Thyroid gland (tissue), 4 donors: ENCODE measurements around the gene ANXA3. TPM values are rescaled to one million over a fixed set of nuclear protein-coding genes. Genes with fewer than 3 reads are reported as not detected.

Experiments used
- DNase-seq, 2 donors: peaks; one replicate each; pipeline ENCODE4 v3.0.0-alpha.2; 2019
- H3K27ac ChIP-seq, 3 donors: fragments of 200-600 bp; sonication (generic); 1 replicate in 2 of 3; 2 replicates in 1 of 3; pipeline ENCODE4 v1.5.1; 2016 to 2019; ENCODE audit warnings: mild to moderate bottlenecking in 1 of 3, moderate library complexity in 1 of 3
- H3K27me3 ChIP-seq: fragments of 200-600 bp; sonication (generic); one replicate; pipeline ENCODE4 v1.5.1; 2019
- H3K36me3 ChIP-seq, 2 donors: fragments of 200-600 bp; sonication (generic); one replicate each; pipeline ENCODE4 v1.5.1; 2016 to 2019
- H3K4me1 ChIP-seq, 2 donors: fragments of 200-600 bp; sonication (generic); one replicate each; pipeline ENCODE4 v1.5.1; 2017 to 2019
- H3K4me3 ChIP-seq, 3 donors: fragments of 200-600 bp; sonication (generic); replicated peaks in 1 of 3; 1 replicate in 2 of 3; 2 replicates in 1 of 3; pipeline ENCODE4 v1.5.1; 2016; ENCODE audit warnings: mild to moderate bottlenecking in 1 of 3
- H3K9me3 ChIP-seq: fragments of 200-600 bp; sonication (generic); one replicate; pipeline ENCODE4 v1.5.1; 2017
- POLR2A ChIP-seq, 2 donors: fragments of 450-650 bp; IDR thresholded peaks; one replicate each; pipeline ENCODE4 v1.6.1; 2017; ENCODE audit warnings: antibody characterized with exemption in 2 of 2, mild to moderate bottlenecking in 2 of 2, moderate library complexity in 1 of 2
- WGBS, 2 donors: methylation state at CpG; one replicate each; pipeline ENCODE4 v1.1.5; 2017; 5-methylcytosine and 5-hydroxymethylcytosine counted together
- intact Hi-C: fragments of 100-400 bp; cut with DNase I; formaldehyde crosslinking; loops from one replicate; pipeline ENCODE4 v1.15.1; 2023
- total RNA-seq, 4 donors: library from RNA; depleted of rRNA; stranded (reverse); fragments of >200 nt; gene quantifications; one replicate each; pipeline ENCODE4 v1.2.3, GENCODE V29; 2016
- TF ChIP-seq, protein P1 (sequence below), 6 experiments: fragments of 200-600 bp in 3 of 6; fragments of 450-650 bp in 3 of 6; sonication (generic) in 3 of 6; IDR thresholded peaks; one replicate each; pipeline ENCODE4 v1.5.1; 2016 to 2019; ENCODE audit warnings: antibody characterized with exemption in 6 of 6, mild to moderate bottlenecking in 2 of 6, inconsistent platforms in 1 of 6, moderate library complexity in 1 of 6

Gene ANXA3
- total RNA-seq, 4 donors from 2014 or later = 98.7 to 213 (median 156) TPM

- no peaks in the 10 kb centered on the region for H3K36me3 ChIP-seq
- WGBS, 2 donors = 75 to 83% methylated on average over 4 of the region's 4 CpGs
- no peak overlapping the region for H3K27ac ChIP-seq
- peaks cover 25 to 29% of the 10 kb centered on the region in 2 donors for H3K4me1 ChIP-seq
- intact Hi-C loops = no loop called here
- TF ChIP-seq POLR2A (IDR thresholded peaks at IDR 0.05) = no peak
- TF ChIP-seq, protein P1, sequence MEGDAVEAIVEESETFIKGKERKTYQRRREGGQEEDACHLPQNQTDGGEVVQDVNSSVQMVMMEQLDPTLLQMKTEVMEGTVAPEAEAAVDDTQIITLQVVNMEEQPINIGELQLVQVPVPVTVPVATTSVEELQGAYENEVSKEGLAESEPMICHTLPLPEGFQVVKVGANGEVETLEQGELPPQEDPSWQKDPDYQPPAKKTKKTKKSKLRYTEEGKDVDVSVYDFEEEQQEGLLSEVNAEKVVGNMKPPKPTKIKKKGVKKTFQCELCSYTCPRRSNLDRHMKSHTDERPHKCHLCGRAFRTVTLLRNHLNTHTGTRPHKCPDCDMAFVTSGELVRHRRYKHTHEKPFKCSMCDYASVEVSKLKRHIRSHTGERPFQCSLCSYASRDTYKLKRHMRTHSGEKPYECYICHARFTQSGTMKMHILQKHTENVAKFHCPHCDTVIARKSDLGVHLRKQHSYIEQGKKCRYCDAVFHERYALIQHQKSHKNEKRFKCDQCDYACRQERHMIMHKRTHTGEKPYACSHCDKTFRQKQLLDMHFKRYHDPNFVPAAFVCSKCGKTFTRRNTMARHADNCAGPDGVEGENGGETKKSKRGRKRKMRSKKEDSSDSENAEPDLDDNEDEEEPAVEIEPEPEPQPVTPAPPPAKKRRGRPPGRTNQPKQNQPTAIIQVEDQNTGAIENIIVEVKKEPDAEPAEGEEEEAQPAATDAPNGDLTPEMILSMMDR (IDR thresholded peaks at IDR 0.05) = no peak
- DNase-seq = no peak
- no peaks in the 10 kb centered on the region for H3K9me3 ChIP-seq
- no peaks in the 10 kb centered on the region for H3K27me3 ChIP-seq
- H3K4me3 ChIP-seq = no peak overlapping the region
These were observed 97.2 kb downstream of the ANXA3 start for GRCh38 chr4:78648640-78649363.

DNA sequence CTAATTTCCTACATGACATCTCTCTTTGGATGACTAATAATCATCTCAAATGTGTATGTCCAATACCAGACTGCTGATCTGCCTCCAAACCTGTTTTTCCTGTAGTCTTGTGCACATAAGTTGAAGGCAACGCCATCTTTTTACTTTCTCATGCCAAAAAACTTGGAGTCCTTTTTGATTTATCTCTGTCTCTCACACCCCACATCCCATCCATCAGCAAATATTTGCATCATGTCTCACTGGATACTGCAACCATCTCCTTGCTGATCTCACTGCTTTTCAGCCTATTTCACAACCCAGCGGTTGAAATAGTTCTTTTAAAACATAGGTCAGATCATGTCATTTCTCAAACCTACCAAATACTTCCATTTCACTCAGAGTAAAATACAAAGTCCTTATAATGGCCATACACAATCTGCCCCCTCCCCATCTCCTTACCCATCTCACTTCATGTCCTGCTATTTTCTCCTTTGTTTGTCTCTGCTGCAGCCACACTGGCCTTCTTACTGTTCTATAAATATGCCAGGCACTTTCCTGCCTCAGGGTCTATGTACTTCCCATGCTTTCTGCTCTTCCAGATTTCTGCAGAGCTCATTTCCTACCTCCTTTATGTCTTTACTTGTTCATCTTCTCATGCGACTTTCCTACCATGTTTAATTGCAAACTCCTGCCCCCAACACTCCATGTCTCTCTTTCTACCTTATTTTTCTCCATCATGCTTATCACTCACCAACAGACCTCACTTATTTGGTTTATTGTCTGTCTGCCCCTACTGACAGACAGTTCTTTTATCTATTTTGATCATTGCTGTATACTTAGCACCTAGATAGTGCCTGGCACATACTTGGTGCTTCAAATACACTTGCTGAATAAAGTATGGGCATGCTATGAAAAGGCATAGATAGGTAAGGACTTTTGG, 98.8 kb downstream of the ANXA3 start:
- Histone ChIP-seq H3K9me3 (no peaks in the 10 kb centered on the region), H3K27ac (no peak overlapping the region), H3K4me1 (peaks cover 19 to 23% of the 10 kb centered on the region in 2 donors), H3K36me3 (no peaks in the 10 kb centered on the region), H3K27me3 (no peaks in the 10 kb centered on the region), H3K4me3 (no peak overlapping the region)
- intact Hi-C loops = no loop called here
- TF ChIP-seq POLR2A (IDR thresholded peaks at IDR 0.05) = no peak
- TF ChIP-seq, protein P1 (IDR thresholded peaks at IDR 0.05) = no peak
- no peak for DNase-seq
- 86 to 92% methylated on average over 3 of the region's 3 CpGs for WGBS, 2 donors

GRCh38 chr4:78651250-78651860, 99.8 kb downstream of the ANXA3 start:
- H3K27ac ChIP-seq = no peak overlapping the region
- H3K4me1 ChIP-seq = peaks cover 10 to 13% of the 10 kb centered on the region in 2 donors
- no peaks in the 10 kb centered on the region for H3K36me3 ChIP-seq
- no peak overlapping the region for H3K4me3 ChIP-seq
- TF ChIP-seq, protein P1 (IDR thresholded peaks at IDR 0.05) = no peak
- no peak for TF ChIP-seq POLR2A (IDR thresholded peaks at IDR 0.05)
- intact Hi-C loops = no loop called here
- 91 to 93% methylated on average over 4 of the region's 4 CpGs for WGBS, 2 donors
- no peaks in the 10 kb centered on the region for H3K9me3 ChIP-seq
- H3K27me3 ChIP-seq = no peaks in the 10 kb centered on the region
- no peak for DNase-seq

- H3K27ac ChIP-seq = peak overlapping the region in 2 of 3 donors; percentile 15 to 21
- H3K9me3 ChIP-seq = no peaks in the 10 kb centered on the region
- intact Hi-C loops = no loop called here
- peaks cover 10% of the 10 kb centered on the region in 2 donors for H3K4me1 ChIP-seq
- no peak overlapping the region for H3K4me3 ChIP-seq
- H3K27me3 ChIP-seq = no peaks in the 10 kb centered on the region
- TF ChIP-seq, protein P1 (IDR thresholded peaks at IDR 0.05) = no peak
- TF ChIP-seq POLR2A (IDR thresholded peaks at IDR 0.05) = no peak
- H3K36me3 ChIP-seq = no peaks in the 10 kb centered on the region
- peak; percentile 9 to 16 for DNase-seq
- WGBS, 2 donors = 50 to 73% methylated on average over 1 of the region's 1 CpG
These were observed 100.8 kb downstream of the ANXA3 start for GRCh38 chr4:78652282-78652876.
